Stimulated activated CD8-positive, alpha-beta memory T cell treated with anti-CD3 and anti-CD28 coated beads, Interleukin-12 subunit alpha, Interleukin-12 subunit beta, amount 100 ng/mL, for 1 hour (primary cell): ENCODE measurements around the gene INPP5A.
"Not testable (repeated sequence)": the region's sequence is repeated elsewhere in the genome, so short reads cannot be mapped to it uniquely, and the experiment has no call there.

Experiments
- DNase-seq: peaks from one replicate; pipeline ENCODE4 v3.0.0-alpha.2; 2020; ENCODE audit warnings: low read depth

Gene INPP5A

GRCh38 chr10:132805599-132805998 lies 268.0 kb downstream of the INPP5A start:
- no peak for DNase-seq

GRCh38 chr10:132806110-132806509 lies 268.5 kb downstream of the INPP5A start:
- no peak for DNase-seq

GRCh38 chr10:132806561-132807003 lies 269.0 kb downstream of the INPP5A start:
- no peak for DNase-seq

- DNase-seq = no peak
Observed at GRCh38 chr10:132807621-132808049, 270.0 kb downstream of the INPP5A start.

GRCh38 chr10:132808383-132809231 lies 271.0 kb downstream of the INPP5A start:
- no peak for DNase-seq

DNA sequence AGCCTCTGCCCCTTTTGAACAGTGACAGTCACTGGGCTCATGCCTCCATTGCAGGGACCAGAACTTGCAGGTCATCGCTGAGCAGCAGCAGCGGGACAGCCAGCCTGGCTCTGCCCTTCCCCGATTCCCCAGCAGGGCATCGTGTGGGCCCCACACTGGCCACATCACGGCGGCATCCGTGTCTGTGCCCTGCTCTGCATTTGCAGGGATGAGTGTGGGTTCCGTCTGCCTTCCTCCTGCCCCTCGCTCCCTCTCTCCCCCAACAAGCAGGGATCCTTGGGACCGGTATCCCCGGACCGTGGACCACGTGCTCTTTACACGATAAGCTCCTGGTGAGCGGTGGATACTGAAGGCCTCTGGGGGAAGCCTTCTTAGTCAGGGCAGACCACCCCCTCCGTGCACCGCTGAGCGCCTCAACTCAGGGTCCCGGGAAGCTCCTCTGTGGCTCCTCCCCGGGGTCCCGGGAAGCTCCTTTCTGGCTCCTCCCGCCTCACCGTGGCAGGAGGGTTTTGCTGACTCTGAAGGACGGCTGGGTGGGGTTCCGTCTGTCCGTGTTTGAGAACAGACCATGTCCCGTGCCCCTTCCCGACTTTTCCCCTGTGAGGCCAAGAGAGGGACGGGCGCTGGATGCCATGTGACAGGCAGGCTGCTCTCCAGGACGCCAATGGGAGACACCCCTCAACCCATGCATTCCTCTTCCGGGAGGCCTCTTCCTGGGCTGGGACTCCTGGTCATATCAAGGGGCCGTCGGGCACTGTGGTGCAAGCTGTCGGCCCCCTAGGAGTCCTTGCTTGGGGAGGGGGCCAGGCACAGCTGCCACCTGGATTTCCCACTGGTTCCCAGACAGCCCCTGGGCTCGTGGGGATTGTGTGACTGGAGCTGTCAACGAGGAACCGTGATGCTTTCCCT lies 271.9 kb downstream of the INPP5A start:
- no peak for DNase-seq

GRCh38 chr10:132810141-132810806 lies 272.7 kb downstream of the INPP5A start:
- no peak for DNase-seq

DNA sequence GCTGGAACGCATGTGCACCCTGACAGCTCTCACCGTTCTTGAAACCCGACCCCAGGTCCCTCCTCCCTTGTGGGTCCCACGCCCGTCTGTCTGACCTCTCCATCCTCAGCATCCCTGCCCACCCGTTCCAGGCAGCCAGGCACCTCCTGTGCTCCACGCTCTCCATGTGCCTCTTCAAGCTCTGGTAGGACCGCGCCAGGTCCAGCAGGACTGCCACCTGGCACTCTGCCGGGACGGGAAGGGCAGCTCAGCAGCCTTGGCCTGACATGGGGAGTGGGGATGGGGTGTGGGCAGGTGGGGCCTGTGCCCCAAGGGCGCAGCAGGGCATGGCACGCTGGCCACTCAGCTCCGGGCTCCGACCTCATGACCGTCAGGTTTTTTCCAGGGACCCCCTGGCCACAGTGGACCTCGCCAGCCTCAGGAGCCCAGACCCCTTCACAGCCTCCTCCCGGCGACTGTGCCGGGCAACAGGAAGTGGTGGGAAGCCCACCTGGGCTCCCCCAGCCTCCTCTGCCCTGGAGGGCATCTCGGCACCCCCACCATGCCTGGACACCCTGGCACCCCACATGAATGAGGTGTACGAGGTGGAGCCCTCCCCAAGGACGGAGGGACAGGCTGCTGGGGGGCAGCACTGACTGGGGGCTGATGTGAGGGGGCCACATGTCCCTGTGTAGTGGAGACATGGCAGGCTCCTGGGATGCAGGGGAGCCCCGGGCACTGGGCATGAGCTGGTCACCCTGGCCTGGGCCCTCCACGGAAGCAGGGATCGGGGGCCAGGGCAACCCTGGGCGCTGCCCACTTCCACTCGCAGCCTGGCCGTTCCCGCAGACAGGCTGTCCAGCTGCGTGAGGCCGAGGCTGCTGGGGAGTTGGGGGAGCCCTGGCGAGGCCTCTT lies 273.5 kb downstream of the INPP5A start:
- no peak for DNase-seq

GRCh38 chr10:132811891-132812481 lies 274.4 kb downstream of the INPP5A start:
- no peak for DNase-seq

DNA sequence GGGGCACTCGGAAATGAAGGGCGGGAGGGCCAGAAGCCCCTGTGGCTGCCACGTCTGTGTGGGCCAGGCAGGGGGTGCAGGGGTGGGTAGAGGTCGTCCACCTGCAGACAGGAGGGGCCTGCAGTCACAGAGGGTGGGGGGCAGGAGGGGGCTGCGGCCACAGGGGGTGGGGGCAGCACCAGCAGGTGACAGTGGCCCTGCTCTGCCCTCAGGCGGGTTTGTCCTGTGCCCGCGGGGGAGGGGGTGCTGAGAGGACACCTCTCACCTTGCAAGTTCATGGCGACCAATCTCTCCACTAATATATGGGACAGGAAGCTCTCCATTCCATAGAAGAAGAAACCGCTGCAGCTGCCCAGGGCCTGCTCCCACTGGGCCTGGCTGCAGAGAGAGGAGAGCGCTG lies 274.9 kb downstream of the INPP5A start:
- no peak for DNase-seq

DNA sequence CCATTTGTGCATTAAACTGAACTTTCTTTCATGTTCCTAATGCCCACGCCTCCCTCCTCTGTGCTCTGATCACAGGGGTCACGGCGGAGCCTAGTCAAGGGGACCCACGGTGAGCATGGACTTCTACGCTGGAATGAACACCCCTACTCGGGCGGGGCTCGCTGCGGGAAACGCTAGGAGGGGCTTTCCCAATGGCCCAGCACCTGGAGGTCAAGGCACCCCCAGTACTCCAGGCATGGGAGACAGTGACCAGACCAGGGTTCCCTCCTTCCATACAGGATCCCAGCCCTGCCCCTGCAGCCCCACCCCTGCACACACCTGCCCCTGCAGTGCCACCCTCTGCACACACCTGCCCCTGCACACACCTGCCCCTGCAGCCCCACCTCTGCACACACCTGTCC lies 275.4 kb downstream of the INPP5A start:
- no peak for DNase-seq

DNA sequence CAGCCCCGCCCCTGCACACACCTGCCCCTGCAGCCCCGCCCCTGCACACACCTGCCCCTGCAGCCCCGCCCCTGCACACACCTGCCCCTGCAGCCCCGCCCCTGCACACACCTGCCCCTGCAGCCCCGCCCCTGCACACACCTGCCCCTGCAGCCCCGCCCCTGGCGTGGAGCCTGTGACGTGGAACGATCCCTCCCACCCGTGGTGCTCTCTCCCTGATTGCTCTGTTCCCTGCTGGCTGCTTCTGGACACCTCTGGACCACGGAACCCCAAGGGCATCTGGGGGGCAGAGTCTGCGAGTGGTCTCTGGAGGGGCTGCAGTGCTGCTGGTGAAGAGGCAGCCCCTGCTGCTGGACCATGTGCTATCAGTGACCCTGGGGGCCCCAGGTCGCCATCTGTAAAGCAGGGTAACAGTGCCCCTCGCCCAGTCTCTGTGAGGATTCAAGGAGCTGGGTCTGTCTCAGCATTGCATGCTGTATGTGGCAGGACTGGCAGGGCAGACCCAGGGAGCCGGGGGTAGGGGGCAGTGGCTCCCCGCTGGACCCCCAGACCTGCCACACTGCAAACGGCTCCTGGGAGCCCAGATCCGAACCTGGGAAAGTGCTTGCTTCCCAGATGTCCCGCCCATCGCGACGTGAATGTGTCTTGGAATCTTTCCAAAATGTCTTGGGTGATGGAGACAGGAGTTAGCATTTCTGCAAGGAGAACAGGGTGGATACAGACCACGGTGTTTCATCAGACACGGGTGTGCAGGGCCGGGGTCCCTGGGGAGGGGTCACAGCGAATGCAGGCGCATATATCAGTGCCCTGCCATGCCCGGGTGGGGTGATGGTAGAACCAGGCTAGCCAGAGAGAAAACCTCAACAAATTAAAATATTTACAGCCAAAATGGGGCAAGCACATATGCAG lies 276.2 kb downstream of the INPP5A start:
- DNase-seq = no peak

GRCh38 chr10:132814469-132814856 lies 276.9 kb downstream of the INPP5A start:
- DNase-seq = no peak

GRCh38 chr10:132815168-132815857 lies 277.7 kb downstream of the INPP5A start:
- no peak for DNase-seq

GRCh38 chr10:132816718-132817117 lies 279.1 kb downstream of the INPP5A start:
- no peak for DNase-seq

GRCh38 chr10:132817701-132818211 lies 280.2 kb downstream of the INPP5A start:
- DNase-seq = no peak

- DNase-seq = no peak
Observed at GRCh38 chr10:132820056-132820455, 282.5 kb downstream of the INPP5A start.

- DNase-seq = not testable (repeated sequence)
Observed at GRCh38 chr10:132825783-132826523, 288.4 kb downstream of the INPP5A start.
